ENCODE results near the gene DSE.

DNA sequence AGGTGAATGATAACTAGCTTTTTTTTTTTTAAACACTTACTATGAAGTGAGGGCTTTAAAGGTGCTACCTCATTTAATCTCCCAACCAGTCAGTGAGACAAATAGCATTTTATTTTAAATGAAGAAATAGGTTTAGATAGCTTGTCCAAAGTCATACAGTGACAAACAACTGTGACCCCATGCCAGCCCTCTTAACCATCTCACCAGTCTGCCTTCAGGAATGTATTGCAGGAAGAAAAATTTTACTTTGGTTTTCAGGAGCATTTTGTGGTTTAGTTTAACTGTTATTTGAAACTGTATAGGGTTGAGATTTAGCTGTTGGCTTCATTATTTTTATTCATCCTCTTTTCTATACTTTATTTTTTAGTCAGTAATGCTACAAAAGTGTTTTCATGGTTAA is 18.6 kb downstream of the DSE start:
- TF ChIP-seq CTCF (IDR thresholded peaks at IDR 0.05) (no peak), ZFX (IDR thresholded peaks at IDR 0.05; ENCODE audit: borderline replicate concordance) (no peak)
